Progenitor cell of endocrine pancreas (in vitro differentiated cells): ENCODE data around the gene KCNJ6. TPM values are rescaled to one million over a fixed set of nuclear protein-coding genes. Genes with fewer than 3 reads are reported as not detected.

Experiments used
- DNase-seq: peaks from one replicate; pipeline ENCODE4 v3.0.0; 2021; ENCODE audit warnings: low spot score; ENCODE audit not compliant: unreplicated experiment
- H3K27ac Mint-ChIP-seq: 2 replicates; pipeline ENCODE4 v1.8.0; 2021; ENCODE audit warnings: mild to moderate bottlenecking, moderate library complexity, mixed read lengths
- H3K27me3 Mint-ChIP-seq: 2 replicates; pipeline ENCODE4 v1.8.0; 2021; ENCODE audit warnings: mixed read lengths
- H3K36me3 Mint-ChIP-seq: 2 replicates; pipeline ENCODE4 v1.8.0; 2022; ENCODE audit warnings: mixed read lengths; ENCODE audit not compliant: insufficient read depth
- H3K4me1 Mint-ChIP-seq: 2 replicates; pipeline ENCODE4 v1.8.0; 2021; ENCODE audit warnings: low read depth, mixed read lengths
- H3K4me3 Mint-ChIP-seq: 2 replicates; pipeline ENCODE4 v1.8.0; 2021; ENCODE audit warnings: low read depth, mild to moderate bottlenecking, moderate library complexity, mixed read lengths
- H3K9me3 Mint-ChIP-seq: 2 replicates; pipeline ENCODE4 v1.8.0; 2021; ENCODE audit warnings: low read depth, mixed read lengths
- CTCF ChIP-seq: fragments of 200-600 bp; sonication (generic); IDR thresholded peaks from one replicate; pipeline ENCODE4 v1.5.0; 2021; ENCODE audit warnings: antibody characterized with exemption, mild to moderate bottlenecking; ENCODE audit not compliant: unreplicated experiment
- total RNA-seq: library from RNA; stranded (reverse); gene quantifications from 2 replicates; pipeline ENCODE4 v1.2.1, GENCODE V29; 2021

KCNJ6 gene
- total RNA-seq, 1 donor from 2014 or later: 3.3 TPM

- TF ChIP-seq CTCF: no peak
- H3K4me1 Mint-ChIP-seq: peaks cover 1% of the 10 kb centered on the region
- peaks cover 7% of the 10 kb centered on the region for H3K27me3 Mint-ChIP-seq
- H3K9me3 Mint-ChIP-seq: peaks cover 6% of the 10 kb centered on the region
- no peaks in the 10 kb centered on the region for H3K36me3 Mint-ChIP-seq
- no peak overlapping the region for H3K27ac Mint-ChIP-seq
- no peak for DNase-seq
- no peak overlapping the region for H3K4me3 Mint-ChIP-seq
Measured at GRCh38 chr21:37684547-37684946, 231.7 kb downstream of the KCNJ6 start.

- Mint-ChIP-seq H3K27me3 (peaks cover 7% of the 10 kb centered on the region), H3K9me3 (peaks cover 6% of the 10 kb centered on the region), H3K4me3 (no peak overlapping the region), H3K4me1 (peaks cover 1% of the 10 kb centered on the region), H3K36me3 (no peaks in the 10 kb centered on the region), H3K27ac (no peak overlapping the region)
- no peak for DNase-seq
- TF ChIP-seq CTCF: no peak
Measured at GRCh38 chr21:37684115-37684493, 232.2 kb downstream of the KCNJ6 start.

- Mint-ChIP-seq H3K27me3 (peaks cover 7% of the 10 kb centered on the region), H3K27ac (no peak overlapping the region), H3K4me3 (no peak overlapping the region), H3K4me1 (peaks cover 1% of the 10 kb centered on the region), H3K9me3 (peaks cover 6% of the 10 kb centered on the region), H3K36me3 (no peaks in the 10 kb centered on the region)
- DNase-seq: no peak
- TF ChIP-seq CTCF: no peak
Measured at GRCh38 chr21:37683396-37684114, 232.7 kb downstream of the KCNJ6 start.

- Mint-ChIP-seq H3K27me3 (peaks cover 8% of the 10 kb centered on the region), H3K9me3 (peaks cover 6% of the 10 kb centered on the region), H3K4me3 (no peak overlapping the region), H3K4me1 (peaks cover 1% of the 10 kb centered on the region), H3K36me3 (no peaks in the 10 kb centered on the region), H3K27ac (no peak overlapping the region)
- DNase-seq: no peak
- no peak for TF ChIP-seq CTCF
Measured at GRCh38 chr21:37682966-37683365, 233.3 kb downstream of the KCNJ6 start.

GRCh38 chr21:37677006-37677405 lies 239.3 kb downstream of the KCNJ6 start:
- Mint-ChIP-seq H3K4me1 (peaks cover 2% of the 10 kb centered on the region), H3K9me3 (no peaks in the 10 kb centered on the region), H3K27me3 (peaks cover 43% of the 10 kb centered on the region), H3K36me3 (no peaks in the 10 kb centered on the region), H3K4me3 (no peak overlapping the region), H3K27ac (no peak overlapping the region)
- TF ChIP-seq CTCF: no peak
- DNase-seq: no peak
